D721Med (cell line): Measurements from ENCODE around the gene ANGEL2.
A peak's percentile ranks its signal among the peaks of the same experiment; 100 is the strongest.

ENCODE experiments used
- DNase-seq: peaks from one replicate; pipeline ENCODE4 v3.0.0; 2011; ENCODE audit warnings: low spot score; ENCODE audit not compliant: insufficient read length
- FAIRE-seq: peaks from 2 replicates; lab custom pipeline; 2011; peaks lifted over from hg19 to GRCh38; lab: Jason Lieb, UNC
- TF ChIP-seq, protein P1 (sequence below): IDR thresholded peaks from 2 replicates; pipeline ENCODE4 v1.5.1; 2012; ENCODE audit warnings: mild to moderate bottlenecking, control low read depth; ENCODE audit not compliant: insufficient read depth; ENCODE audit errors: missing control alignments

ANGEL2 gene

DNA sequence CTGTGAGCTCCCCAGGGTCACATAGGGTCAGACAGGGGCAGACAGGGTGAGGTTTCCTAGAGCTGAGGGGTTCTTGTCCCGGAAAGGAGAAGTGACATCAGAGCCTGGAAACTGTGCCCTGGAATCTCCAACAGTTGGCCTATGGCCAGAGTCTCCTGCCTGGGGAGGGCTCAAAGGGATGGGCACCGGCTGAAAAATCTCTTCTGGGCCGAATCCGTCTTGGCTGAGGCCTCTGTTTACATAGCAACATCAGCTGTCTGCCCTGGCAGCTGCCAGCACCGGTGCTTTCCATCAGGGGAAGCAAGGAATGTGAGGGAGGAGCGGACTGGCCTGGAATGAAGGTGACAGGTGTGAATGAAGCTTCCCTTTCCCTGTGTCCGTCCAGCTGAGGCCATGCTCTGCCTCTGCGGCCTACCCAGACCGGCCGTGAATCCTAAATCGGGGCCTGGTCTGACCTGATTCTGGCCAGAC lies 34.6 kb downstream of the ANGEL2 start:
- TF ChIP-seq, protein P1, sequence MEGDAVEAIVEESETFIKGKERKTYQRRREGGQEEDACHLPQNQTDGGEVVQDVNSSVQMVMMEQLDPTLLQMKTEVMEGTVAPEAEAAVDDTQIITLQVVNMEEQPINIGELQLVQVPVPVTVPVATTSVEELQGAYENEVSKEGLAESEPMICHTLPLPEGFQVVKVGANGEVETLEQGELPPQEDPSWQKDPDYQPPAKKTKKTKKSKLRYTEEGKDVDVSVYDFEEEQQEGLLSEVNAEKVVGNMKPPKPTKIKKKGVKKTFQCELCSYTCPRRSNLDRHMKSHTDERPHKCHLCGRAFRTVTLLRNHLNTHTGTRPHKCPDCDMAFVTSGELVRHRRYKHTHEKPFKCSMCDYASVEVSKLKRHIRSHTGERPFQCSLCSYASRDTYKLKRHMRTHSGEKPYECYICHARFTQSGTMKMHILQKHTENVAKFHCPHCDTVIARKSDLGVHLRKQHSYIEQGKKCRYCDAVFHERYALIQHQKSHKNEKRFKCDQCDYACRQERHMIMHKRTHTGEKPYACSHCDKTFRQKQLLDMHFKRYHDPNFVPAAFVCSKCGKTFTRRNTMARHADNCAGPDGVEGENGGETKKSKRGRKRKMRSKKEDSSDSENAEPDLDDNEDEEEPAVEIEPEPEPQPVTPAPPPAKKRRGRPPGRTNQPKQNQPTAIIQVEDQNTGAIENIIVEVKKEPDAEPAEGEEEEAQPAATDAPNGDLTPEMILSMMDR = no peak
- DNase-seq = no peak
- no peak for FAIRE-seq

DNA sequence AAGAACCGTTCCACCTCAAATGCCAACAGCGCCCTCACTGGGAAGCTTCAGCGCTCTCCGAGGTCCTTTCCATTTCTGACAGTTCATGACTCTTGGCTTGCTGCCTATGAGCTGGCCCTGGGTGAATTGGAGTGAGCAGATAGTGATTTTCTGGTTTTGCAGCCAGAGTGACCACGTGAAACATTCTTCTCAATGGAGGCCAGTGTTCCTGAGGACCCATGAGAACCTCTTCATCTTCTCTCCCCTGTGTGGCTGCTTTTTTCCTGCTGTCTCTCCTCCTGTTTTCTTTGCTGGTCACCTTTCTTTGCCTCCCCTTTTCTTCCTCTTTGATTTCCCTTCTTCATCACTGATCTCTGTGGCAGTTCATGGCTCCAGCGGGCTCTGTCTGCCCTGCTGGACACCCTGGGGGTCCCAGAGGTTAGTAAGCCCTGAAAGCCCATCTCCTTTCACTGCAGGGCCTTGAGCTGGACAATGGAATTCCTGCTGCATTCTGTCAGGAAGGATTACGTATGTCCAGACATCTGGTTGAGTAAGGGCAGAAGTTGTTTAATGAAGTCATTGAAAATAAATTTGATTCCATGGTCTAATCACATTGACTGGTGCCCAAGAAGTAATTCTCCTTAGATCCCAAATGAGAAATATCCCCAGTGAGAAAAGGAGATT lies 35.4 kb downstream of the ANGEL2 start:
- peak; percentile 6 for DNase-seq
- TF ChIP-seq, protein P1 = no peak
- FAIRE-seq = no peak

DNA sequence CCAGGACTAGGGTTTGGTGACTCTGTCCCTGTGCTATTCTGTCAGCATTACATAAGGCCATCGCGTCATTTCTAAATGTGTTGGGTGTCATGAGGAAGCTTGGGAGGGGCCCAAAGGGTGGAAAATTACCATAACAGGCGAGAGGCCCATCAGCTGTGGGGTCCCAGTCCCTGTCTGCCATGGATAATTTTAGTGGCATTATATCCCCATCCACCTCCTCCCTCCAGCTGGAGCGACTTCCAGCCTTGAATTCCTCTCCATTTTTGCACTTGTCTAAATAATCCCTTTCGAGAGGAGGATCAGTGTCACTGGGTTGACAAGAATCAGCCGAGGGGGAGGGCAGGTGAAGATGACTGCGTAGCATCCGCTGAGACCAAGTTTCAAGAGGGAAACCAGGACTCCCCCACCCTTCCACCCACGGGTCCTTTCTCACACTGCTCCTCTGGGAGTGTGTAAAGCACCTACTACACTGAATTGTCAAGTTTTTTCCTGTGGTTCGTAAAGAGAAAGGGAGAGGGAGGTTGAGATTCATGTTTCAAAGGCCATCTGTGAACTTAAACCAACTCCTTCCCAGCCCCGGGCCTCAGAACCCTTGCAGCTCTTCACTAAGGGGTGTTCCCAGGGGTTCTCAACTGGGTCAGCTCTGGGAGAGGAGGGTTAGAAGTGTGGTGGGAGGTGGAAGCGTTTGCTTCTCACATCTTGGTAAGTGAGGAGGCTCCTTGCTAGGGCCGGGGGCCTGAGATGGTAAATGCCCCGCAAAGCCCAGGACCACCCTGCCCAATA lies 36.1 kb downstream of the ANGEL2 start:
- DNase-seq (peak; percentile 31), FAIRE-seq (no peak)
- TF ChIP-seq, protein P1 = no peak

DNA sequence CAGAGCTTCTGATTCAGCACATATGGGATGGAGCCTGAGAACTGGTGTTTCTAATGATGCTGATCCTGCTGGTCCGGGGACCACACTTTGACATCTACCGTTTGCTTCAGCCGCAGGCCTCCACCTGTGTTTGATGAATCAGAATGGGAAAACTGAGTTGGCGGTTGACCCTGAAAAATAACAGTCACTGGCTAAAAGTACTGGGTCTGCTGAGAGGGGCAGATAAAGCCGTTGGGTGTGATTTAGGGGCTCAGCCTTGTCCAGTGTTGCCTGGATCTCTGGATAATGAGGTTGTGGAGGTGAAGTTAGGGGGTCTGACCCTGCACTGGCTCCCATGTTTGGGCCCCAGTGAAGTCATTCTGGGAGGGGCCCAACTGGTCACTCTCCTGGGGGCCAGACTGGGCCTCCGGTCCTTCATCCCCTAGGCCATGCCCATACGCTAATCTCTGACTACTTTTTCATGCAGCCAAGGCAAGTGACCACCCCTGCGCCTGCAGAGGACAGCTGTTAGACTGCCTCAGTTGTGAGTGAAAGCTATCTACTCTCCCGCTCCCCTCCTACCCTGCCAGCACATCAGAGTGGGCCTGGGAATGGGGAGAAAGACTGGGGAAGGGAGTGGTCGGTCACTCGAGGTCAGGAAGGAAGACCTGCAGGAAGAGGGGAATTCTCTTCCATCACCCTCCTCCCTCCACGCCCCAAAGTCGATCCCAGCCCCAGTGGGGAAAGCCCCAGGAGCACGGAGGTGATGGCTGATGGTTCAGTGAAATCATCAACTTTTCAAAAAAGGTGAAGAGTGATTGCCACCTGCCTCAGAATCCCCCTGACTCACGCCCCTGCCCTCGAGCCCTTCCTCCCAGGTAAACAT lies 37.7 kb downstream of the ANGEL2 start:
- TF ChIP-seq, protein P1 = no peak
- DNase-seq = peak; percentile 2
- FAIRE-seq = no peak

DNA sequence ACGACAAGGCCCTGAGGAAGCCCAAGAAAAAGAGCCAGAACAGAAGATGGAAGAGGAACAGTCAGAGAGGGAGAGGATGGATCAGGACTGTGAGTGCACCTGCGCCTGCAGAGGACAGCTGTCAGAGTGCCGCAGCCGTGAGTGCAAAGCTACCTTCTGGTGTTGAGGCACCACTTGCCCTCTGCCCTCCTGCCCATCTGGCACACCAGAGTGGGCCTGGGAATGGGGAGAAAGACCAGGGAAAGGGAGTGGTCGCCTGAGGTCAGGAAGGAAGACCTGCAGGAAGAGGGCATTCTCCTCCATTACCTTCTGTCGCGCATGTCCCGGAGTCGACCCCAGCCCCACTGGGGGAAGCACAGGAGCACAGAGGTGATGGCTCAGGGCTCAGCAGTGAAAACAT lies 39.1 kb downstream of the ANGEL2 start:
- TF ChIP-seq, protein P1 = no peak
- no peak for FAIRE-seq
- no peak for DNase-seq

DNA sequence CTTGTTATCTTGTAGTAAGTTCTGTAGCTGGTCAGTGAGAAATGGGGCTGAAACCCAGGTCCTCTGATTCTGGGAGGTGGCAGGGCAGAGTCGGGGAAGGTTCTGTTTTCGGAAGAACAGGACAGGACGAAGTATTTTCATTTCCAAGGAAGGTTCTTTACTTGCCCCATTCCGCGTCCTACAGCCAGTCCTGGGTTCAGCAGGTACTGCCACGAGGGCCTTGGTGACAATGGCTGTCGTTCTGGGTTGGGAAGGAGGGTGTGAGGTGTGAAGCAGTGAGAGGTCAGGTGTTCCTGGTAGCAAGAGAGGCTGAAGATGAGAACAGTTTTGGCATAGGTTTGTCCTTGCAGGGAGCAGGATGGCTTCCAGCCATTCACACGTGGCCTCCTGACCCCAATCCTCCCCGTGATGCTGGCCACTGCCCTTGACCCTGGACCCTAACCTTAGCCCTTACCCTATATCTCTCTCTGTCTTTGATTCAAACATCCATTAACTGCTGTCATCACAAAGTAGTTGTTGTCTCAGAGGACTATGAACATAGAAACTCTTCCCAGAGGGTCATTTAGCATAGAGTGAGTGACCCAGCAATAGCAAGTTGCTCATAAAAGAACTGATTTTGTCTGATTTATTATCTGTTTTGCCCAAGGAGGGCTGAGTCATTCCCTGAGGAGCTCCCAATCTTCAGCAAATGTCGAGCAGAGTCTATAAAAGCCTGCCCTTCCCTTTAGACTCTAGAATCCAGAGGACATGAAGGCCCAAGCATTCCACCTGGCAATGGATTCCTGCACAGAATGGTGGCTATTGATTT lies 40.4 kb downstream of the ANGEL2 start:
- TF ChIP-seq, protein P1 = no peak
- FAIRE-seq = no peak
- no peak for DNase-seq
